Stimulated activated CD8-positive, alpha-beta memory T cell treated with anti-CD3 and anti-CD28 coated beads, Interleukin-7, amount 100 ng/mL, for 4 hours (primary cell): Measurements from ENCODE around the gene FGF21.

ENCODE experiments used
- DNase-seq, 2 donors: peaks; one replicate each; pipeline ENCODE4 v3.0.0-alpha.2; 2020; ENCODE audit warnings: low read depth in 2 of 2

FGF21 gene

DNA sequence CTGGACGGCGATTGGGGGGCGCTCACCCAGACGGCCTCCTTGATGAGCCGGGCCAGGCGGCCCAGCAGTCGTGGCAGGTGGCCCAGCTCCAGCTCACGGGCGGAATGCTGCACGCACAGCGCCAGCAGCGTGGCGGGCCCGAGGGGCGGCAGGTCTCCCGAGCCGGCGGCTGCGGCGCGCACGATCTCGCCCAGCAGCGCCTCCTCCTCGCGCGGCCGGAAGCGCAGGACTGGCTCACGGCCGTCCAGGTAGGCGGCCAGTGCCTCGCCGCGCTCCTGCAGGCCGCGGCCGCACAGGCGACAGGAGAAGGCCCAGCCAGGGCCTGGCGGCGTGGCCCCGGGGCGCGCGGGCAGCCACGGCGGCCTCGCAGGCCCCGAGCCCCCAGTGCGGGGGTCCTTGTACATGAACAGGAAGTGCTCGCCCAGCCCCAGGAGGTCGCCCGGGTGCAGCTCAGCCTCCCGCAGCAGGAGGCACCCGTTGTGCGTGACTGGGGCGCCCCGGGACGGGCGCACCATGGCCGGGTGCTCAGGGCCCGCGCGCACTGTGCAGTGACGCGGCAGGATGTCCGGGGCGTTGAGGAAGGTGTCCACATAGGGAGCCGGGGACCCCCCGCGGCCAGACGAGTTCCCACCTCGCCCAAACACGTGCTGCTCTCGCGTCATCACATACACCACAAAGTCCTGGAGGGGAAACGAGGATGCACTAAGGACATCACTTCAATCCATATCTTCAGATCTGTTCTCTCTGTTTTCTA is 26.2 kb upstream of the FGF21 start:
- no peak for DNase-seq

DNA sequence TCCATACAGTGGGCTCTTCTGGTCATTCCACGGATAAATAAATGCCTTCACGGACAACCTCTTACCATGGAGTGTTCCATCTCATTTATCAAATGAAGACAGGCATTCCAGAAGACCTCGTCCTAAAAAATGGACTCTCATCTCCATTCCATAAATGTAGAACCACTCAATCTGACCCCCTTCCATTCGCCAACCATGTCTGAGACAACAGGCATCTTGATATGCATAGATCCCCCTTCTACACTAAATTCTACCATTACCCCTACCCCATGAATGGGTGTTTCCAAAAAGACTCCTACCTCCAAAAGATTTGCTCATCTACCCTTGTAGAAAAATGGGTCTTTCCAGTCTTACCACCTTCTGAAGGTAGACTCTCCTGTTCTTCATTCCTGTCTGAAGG is 23.9 kb upstream of the FGF21 start:
- no peak for DNase-seq

DNA sequence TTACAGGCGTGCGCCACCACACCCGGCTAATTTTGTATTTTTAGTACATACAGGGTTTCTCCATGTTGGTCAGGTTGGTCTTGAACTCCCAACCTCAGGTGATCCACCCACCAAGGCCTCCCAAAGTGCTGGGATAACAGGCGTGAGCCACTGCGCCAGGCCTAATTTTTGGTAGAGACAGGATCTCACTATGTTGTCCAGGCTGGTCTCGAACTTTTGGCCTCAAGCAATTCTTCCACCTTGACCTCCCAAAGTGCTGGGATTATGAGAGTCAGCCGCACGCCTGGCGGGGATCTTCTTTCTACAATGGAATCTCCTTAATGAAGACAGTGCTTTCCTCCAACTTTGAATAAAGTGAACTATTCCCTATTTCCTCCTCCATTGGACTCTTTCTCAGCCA is 20.7 kb upstream of the FGF21 start:
- DNase-seq = no peak

DNA sequence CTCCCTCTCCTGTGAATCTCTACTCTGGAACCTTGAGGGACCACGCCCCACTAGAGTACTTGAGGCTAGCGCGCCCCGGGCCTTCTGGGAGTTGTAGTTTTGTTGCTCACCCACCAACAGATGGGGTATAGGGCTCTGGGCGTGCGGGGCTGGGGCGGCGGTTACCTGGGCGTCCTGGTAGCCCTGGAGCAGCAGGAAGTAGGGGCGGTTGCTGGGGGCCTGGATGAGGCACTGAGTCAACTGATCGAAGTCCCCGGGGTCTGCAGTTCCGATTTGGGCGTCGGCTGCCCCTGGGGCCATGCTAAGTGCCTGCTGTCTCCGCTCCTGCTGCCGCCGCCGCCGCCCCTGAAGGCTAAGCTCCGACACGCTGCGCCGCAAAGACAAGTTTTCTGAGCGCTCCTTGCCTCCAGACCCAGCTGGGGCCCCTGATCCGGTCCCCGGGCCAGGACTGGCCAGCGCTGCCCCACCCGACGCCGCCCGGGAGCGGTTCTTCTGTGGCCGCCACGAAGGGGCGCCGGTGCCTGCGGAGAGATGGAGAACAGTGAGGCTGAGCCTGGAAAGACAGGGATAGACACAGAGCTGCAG is 20.2 kb upstream of the FGF21 start:
- no peak for DNase-seq

DNA sequence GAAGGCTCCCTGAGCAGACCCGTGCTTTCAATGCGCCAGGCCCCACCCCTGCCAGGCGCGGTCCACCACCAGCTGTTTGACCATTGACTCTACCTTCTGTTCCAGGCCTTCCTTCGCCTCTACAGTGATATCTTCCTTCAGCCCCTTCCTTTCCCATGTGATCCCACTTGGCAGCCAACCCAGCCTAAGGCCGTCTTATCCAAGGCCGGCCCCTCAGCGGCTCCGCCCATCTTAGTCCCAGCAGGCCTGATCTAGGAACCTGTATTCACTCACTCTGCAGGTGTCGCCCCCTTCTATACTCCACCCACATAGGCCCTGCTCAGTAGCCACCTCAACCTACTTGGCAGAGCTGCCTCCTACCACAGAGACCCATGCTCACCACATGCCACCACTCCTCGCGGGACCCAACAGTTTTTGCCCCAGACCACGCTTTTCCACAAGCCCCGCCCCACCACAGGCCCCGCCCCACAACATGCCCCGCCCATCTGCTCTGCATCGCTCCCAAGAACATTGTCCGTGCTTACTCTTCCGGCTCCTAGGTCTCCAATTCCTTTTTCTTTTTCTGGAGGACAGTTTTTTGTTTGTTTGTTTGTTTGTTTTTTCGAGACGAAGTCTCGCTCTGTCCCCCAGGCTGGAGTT is 17.8 kb upstream of the FGF21 start:
- no peak for DNase-seq

DNA sequence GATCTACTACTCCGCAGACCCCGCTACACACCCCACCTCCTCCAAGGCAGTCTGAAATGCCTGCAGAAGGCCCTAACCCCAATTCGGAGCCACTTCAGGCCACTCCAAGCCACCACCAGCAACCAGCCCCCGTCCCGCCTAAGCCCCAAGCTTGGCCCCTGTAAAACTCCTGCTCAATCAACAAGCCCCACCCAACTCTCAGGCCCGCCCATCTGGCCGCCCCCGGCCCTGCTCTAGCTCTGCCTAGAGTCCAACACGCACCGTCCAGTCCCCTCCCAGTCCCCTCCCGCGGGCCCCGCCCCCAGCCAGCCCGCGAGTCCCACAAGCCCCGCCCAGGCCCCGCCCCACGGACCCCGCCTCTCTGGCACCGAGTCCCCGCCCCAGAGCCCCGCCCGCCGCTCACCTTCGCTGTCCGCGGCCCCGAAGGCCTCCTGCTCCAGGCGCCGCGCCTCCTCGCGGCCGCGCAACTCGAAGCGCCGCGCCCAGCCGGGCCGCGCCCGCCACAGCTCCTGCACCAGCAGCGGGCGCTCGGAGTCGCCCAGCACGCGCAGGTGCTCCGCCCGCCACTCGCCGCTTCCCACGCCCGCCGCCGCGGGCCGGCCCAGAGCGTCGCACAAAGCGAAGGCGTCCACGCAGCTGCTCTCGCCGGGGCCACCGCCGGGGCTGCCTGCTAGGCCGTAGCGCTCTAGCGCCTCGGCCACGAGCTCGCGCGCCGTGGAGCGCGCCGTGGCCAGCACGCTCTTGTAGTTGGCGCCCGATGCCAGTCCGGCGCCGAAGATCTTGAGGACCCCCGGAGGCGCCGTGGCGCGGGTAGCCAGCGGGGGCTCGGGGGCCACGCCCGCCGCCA is 16.5 kb upstream of the FGF21 start:
- DNase-seq = peak; percentile 73 to 86

DNA sequence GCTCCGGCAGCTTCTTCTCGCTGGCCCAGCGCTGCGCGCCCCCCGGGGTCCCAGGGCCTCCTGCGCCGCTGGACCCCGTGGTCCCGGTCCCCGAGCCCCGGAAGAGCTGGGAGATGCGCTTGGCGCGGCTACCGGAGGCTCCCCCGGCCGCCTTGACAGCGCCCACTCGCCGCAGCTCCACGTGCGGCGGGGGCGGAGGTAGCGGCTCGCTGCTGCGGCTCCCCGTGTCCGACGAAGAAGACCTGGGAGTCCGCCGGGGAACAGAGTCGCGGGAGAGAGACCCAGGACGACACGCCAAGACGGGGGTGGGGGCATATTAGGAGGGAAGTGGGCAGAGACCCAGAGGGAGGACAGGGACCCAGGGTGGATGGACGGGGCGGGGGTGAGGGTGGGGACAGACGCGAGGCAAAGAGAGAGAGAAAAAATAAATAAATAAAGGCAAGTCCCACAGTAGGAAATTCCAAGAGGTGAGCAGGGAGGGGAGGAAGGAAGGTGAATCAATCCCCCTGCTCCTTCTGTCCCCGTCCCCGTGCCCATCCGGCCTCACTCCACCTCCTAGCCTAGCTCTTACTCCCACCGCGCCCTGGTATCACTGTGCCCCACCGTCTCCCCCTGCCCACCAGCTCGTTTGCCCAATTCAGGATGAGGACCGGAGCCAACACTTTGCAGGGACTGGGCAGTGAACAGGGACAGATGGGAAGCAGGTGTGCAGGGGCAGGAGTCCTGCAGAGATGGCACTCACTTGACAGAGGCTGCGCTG is 15.7 kb upstream of the FGF21 start:
- no peak for DNase-seq

DNA sequence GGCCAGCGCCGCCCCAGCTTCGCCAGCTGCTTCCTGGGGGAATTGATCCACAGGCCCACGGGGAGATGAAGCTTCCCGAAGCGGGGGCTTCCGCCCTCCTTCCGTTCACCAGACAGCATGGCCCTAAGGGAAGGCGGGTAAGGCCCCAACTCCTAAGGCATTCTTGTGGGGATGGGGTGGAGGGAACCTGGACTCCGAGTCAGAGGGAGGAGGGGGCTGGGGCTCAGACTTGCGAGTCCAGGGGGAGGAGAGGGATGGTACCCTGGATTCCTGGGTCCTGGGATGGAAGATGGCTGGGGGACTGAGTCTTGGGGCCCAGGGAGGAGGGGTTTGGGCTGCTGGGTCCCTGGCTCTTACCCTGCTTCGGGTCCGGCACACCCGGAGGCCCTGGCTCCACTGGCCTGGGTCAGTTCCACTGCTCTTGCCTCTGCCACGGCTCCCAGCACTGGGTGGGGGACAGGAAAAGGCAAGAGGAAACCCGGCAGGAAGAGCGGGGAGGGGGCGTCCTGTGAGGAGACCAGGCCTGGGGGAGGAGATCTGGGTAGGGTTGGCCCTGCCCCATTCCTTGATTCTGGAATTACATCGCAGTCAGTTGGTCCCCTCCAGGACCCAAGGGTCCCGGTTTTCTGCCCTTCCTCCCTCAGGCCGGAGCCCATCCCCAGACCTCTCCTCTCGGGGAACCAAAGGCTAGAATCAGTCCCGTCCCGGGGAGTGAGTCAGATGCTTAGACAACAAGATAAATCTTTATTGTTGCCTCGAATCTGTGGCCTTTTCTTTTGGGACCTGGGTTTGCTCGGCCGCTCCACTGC is 15.0 kb upstream of the FGF21 start, which contains the start of gene RASIP1:
TSS of gene RASIP1 (minus strand) at position 447 of the 809 bp plus-strand sequence. CDS start at position 119, 328 bp downstream.
- no peak for DNase-seq

DNA sequence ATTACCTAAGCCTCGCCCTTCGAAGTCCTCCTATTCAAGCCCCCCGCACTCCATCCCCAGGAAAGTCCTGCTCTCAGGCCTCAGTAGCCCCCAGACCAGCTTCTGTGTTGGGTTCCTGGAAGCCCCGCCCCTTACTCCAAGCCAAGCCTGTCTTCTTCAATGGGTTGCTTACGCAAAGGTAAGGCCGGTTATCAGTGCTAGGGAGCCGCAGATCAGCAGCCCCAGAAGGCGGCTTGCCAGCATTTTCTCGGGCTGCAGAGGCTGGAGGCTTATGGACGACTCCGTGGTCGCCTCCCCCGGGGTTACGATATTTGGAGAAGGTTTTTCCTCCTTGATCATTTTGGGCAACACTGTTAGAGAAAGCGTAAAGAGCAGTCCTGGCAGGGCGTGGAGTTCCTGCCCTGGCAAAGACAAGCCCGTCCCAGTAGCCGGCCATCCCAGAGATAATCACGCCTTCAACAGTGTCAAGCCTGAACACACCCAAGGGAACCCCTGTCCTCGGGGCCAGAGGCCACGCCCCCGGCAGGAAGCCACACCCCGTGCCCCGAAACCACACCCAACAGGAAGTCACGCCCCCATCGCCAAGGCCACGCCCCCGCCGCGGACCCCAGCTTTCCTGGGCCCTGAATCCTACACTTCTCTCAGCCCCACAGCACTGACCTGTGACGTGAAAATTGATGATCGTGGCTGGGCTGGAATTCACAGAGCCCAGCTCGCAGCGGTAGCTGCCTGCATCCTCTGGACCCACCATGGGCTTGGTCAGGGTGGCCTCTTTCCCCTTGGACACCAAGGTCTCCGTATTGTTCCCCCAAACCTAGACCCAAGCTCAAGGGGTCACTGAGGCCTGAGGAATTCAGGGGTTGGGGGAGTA is 14.0 kb upstream of the FGF21 start:
- no peak for DNase-seq

DNA sequence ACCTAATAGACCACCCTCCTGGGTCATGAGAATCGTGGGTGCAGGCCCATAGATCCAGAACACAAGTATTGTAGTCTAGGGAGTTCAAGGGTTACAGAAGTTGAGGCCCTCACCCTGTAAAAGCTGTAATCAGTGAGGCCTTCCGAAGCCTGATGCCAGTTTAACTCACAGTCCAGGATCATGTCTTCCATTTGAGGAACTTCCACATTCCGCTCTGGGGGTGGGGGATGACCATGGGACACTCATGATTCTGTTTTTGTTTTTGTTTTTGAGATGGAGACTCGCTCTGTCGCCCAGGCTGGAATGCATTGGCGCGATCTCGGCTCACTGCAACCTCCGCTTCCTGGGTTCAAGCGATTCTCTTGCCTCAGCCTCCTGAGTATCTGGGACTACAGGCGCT is 13.2 kb upstream of the FGF21 start:
- DNase-seq = no peak

DNA sequence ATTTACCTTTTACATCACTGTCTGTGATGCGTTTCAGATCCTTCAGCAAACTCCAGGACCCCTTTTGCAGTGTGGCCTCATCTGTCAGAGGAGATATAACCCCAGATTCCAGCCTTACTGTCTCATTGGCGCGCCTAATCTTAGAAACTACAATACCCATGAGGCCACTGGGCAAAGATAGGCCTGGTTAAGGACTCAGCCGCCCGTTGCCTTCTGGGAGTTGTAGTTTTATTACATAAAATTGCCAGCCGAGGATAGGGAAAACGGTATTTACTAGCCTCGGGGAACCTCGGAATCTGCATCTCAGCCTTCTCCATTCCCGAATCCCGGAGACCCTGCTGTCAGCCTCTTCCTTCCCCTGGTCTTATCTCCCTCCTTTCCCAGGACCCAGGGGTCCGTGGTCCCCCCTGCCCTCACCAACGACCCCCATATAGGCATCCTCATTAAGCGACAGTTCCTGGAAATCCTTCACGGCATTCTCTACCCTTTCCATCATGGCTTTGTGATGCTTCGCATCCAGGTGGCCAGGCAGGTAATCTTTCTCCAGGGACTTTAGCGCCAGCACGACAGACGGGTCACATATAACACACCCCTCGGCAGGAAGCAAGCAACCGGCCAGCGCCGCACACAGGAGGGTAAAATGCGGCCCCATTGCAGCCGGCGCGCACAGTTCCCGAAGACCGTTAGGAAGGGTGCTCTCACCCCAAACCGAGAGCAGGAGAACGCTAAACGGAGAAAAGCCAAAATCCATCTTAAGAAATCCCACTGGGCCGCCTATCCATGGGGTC is 9.9 kb upstream of the FGF21 start:
- peak in 1 of 2 donors; percentile 27 for DNase-seq

DNA sequence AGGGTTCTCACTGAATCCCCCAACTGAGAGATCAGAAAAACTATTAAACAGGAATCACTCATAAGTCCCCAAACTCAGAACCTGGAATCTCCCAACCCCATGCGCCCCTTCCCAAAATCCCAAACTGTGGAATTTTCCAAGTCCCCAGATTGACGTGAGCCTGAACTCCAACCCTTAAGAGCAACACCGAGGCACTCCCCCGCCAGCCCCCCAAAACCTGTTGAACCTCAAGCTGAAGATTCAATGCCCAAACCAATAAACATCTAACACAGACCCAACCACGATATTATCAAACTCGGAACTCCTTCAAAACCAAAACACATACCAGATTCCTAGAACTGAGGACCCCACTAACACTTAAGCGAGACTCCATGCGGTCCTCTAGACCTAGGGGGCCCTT is 9.2 kb upstream of the FGF21 start:
- no peak for DNase-seq

DNA sequence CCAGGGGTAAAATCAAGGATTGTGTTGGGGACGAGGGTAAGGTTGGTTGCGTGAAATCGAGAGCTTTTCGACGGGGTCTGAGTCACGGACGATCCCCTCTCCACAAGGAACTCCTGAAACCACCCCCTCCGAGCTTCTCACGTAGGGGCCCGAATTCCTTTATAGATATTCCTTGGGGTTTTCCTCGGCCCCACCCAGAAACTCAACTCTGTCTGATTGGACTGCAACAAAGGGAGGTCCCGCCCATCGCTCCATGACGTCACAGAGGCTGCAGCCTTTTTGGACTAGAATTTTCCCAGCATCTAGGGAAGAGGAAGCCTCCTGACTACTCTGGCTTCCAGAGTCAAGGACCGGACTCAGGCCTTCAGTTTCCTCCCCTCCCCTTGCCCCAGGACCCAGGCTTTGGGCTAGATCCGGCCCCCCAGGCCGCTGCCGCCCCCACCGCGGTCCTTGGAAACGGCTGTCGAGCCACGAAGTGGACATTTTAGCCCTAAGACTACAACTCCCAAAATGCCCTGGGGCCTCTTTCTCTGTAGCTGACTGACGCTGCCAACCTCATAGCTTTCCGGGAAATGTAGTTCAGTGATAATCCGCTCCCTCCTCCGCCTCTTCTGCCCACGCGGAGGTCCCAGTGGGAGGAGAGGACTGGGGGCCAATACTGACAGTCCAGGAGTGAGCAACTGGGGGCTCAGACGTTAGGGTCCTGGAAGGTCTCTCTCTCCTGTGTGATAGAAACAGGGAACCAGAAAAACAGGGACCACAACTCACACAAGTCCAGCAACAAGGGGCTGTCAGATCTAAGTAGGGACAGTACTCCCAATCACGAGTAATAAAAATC is 8.4 kb upstream of the FGF21 start, which contains the start of gene IZUMO1:
TSS of gene IZUMO1 (minus strand) at position 172 of the 838 bp plus-strand sequence. CDS start 1,050 bp downstream, outside the sequence.
- DNase-seq = peak in 1 of 2 donors; percentile 29

DNA sequence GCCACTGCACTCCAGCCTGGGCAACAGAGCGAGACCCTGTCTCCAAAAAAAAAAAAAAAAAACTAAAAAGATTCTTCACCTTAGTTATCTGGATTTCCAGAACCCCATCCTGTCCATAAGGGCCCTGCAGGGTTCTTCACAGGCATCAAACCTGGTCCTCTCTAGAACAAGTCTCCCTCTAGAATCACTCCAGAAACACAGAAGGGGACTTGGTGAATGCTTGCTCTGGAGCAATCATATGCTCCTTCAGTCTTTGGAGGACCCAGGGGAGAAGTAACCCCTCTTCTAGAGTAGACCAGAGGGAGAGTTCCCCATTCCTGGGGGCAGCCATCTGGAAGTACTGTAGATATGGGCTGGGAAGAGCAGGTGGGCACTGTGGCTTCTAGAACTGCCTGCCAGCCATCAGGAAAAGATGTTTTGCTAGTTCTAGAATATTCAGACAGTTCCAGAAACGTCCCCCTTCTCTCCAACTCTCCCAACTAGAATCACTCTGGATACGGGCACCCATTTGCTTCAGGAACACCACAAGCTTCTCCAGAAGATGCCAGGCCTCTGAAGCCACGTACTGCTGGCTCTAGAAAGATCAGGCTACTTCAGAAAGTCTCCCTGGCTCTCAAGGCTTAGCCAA is 5.6 kb upstream of the FGF21 start:
- DNase-seq = no peak

DNA sequence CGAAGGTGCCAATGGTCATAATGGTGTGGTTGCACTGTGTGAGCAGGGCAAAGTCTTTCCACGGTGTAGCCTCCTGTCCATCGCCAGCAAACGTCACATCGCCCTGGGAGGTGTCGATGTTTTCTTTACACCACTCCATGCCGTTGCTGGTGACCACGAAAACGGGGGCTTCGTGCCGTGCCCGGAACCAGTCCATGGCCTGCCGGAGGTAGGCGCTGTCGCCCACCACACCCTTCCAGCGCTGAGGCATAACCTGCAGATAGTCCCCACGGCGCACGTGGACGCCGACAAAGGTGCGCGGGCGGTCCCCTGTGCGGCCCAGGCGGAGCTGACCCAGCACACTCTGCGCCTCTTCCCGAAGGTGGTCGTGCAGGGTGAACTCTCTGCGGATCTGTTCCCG is 5.0 kb upstream of the FGF21 start:
- DNase-seq = no peak

DNA sequence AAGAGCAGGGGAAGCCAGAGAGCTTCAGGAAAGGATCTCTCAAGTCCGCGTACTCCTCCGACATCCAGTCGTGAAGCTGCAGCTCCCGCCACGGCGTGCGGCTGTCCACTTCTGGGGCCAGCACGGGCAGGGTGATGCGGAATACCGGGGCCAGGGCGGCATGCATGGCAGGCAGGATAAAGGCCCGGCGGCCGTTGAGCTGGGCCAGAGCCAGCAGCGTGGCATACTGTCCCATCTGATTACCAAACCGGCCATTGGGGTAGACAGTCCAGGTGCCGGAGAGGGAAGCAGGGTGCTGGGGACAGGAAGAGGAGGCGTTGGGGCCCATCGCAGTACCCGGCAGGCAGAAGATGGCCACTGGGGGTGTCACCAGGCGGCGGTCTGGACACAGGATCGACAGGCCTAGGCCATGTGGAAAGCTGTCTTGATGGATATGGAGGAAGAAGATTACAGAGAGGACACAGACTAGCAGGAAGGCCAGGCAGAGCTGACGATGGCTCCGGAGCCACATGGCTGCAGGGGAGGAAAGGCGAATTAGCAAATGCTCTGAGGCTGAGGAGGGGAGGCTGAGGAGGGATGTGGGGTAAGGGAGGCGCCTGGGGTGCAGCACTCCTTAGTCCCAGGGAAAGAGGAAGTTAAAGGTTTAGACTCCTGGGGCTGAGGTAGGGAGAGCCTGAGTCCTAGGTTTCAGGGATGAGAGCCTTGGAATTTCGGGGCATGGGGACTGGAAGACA is 4.4 kb upstream of the FGF21 start:
- no peak for DNase-seq
